HG03575 (cell line): ENCODE results near the gene NCAPG2.
"Not testable (repeated sequence)": the region's sequence is repeated elsewhere in the genome, so short reads cannot be mapped to it uniquely, and the experiment has no call there.

Source experiments
- ATAC-seq: cut with Tn5 transposase; IDR thresholded peaks from one replicate; pipeline ENCODE4 v1.9.1; 2021; ENCODE audit not compliant: unreplicated experiment, insufficient number of reproducible peaks, low FRiP score; ENCODE audit errors: extremely low read depth

The NCAPG2 gene

DNA sequence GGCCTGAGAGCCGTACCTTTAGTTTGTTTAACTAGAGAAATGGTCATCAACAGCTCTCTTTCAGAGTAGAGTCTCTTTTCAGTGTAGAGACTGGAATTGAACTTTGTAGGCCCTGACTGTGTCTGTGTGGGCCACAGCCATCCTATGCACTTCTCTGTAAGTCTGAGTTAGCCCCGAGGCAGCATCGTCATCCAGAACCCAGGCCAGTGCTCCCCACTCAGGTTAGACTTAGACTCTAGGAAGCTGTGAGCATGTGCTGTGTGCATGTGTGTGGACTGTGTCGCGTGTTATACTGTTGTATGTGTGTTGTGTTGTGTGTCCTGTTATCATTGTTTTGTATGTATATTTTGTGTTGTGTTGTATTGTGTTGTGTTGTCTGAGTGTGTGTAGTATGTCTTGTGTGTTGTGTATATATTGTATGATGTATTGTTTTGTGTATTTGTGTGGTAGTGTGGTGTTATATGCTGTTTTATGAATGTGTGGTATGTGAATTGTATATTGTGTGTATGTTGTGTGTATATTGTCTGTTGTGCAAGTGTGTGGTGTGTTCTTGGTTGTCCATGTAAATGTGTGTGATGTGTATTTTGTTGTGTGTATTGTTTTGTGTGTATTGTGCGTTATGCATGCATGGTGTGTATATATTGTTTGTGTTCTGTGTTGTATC is 18.1 kb upstream of the NCAPG2 start:
- no peak for ATAC-seq

DNA sequence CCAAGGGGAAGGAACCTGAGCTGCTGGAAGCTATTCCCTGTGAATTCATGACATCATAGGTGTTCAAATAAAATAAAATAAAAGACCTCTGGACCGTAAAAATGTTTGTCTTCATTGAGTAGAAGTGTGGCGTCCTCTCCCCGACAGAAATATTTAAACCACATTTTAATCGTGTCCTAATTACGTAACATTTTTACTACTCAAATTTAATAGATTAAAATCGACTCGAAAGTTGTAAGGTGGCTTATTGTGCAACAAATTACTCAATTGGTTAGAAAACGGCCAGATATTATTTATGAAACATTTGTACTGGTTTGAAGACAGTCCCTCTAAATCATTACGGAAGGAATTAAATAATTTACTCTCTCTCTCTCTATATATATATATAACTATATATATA is 15.5 kb upstream of the NCAPG2 start:
- ATAC-seq: no peak

DNA sequence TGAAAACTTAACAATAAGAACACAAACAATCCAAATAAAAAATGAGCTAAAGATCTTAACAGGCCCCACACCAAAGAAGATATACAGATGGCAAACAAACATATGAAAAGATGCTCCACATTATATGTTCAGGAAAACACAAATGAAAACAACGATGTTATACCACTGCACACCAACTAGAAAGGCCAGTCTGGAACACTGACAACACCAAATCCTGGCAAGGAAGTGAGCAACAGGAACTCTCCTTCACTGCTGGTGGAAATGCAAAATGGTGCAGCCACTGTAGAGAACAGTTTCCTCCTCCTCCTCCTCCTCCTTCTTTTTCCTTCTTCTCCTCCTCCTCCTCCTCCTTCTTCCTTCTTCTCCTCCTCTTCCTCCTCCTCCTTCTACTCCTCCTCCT is 12.2 kb upstream of the NCAPG2 start:
- no peak for ATAC-seq

DNA sequence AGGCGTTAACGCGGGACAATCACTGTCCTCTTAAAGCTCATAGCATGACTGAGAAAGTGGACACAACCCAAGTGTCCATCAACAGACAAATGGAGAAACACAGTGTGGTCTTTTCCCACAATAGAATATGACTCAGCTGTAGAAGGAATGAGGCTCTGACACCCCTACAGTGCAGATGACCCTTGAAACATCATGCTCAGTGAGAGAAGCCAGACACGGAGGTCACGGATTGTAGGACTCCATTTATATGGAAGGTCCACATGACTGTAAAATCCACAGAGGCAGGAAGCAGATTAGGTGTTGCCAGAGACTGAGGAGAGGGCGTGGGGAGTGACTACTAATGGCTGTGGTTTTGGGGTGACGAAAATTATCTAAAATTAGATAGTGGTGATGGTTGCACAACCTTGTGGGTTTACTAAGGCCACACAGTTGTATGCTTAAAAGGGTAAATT is 6.1 kb upstream of the NCAPG2 start:
- ATAC-seq: no peak

DNA sequence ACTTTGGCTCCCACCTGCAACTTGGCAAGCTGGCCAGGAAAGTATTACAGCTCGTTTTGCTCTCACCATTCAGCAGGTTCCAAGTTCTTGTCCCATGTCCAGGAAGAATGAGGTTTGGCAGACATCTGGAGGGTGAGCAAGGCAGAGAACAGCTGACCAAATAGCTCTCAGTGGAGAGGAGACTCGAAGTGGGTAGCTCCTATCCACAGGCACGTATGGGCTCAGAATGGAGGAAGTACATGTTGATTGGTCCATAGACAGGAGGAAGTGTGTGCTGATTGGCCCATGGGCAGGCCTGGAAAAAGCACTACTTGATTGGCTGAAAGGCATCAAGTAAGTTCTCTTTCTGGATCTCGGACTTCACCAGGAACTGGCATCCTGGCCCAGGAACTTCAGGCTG is 3.0 kb upstream of the NCAPG2 start:
- ATAC-seq: no peak

DNA sequence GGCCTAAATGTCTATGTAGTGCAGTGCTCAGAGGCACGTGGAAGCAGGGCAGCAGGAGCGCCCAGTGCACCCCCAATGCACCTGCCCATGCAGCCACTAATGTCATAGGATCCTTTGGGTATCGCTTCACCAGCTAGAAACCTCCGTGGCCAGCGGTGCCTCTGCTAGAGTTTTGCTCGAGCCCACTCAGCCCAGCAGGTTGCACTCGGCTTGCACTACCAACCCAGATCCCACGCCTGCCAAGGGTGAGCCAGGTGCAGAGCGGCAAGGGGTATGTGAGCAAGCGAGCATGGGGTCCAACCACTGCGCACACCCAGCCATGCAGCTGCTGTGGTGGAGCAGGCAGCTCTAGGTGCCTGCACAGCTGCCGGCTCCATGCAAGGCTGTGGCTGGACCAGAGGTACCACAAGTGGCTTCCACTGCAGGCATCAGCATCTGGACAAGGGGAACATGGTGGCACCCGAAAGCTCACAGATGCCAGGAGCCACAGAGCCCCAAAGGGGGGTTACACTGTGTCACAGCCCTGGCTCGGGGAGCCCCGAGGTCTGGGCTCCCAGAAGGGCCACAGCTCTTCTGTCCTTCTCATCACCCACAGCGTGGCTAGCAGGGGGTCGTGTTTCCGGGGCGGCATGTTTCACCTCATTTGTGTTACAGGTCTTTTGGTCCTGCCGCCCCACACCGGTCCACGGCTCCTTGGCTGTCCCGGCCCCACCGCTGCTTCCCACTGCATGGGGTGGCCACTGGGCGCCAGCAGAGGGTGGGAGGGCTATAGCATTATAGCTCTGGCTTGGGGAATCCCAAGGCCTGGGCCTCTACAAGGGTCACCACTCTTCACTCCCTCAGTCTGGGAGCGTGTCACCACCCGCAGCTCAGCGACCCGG is 2.3 kb upstream of the NCAPG2 start:
- no peak for ATAC-seq

DNA sequence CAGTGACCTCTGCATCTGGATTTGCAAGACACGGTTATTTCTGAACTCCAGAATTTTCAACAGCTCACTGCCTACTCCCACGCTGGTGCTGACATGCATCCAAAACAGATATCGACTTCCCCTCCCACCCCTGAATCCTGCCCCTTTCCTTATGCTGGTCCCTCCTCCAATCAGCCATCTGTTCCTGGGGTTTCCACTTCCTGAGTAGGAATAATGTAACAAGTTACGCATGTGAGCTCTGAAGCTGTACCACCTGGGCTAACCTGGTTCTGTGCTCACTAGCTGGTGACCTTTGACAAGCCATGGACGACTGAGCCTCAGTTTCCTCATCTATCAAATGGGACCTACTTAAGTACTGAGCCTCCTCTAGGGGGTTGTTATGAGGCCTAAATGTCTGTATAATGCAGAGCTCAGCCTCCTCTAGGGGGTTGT is 1.7 kb upstream of the NCAPG2 start:
- no peak for ATAC-seq

DNA sequence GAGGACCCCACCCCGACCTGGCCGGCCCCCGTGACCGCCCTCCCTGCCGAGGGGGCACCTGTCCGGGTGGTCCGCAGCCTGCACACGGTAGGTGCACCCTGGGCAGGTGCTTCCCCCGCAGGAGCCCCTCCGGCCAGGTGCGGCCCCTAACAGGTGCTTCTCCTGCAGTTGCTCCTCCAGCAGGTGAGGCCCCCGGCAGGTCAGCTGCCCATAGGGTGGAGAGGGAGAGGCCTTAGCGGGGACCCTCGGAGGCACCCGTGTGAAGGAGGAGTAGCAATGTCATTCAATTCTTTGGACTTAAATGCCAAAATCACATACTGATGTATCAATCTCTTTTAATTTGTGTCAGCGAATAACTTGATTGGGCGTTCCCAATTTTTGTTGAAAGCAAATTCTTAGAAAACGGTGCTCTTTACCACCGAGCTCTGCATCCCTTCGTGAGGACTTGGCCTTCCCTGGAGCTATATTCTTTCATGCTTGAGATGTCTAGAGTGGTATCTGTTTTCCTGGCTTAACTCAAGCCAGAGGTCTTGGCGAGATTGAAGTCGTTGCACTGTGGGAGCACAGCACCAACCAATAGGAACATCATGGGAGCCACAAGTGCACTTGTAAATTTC is 738 bp upstream of the NCAPG2 start:
- ATAC-seq: no peak

DNA sequence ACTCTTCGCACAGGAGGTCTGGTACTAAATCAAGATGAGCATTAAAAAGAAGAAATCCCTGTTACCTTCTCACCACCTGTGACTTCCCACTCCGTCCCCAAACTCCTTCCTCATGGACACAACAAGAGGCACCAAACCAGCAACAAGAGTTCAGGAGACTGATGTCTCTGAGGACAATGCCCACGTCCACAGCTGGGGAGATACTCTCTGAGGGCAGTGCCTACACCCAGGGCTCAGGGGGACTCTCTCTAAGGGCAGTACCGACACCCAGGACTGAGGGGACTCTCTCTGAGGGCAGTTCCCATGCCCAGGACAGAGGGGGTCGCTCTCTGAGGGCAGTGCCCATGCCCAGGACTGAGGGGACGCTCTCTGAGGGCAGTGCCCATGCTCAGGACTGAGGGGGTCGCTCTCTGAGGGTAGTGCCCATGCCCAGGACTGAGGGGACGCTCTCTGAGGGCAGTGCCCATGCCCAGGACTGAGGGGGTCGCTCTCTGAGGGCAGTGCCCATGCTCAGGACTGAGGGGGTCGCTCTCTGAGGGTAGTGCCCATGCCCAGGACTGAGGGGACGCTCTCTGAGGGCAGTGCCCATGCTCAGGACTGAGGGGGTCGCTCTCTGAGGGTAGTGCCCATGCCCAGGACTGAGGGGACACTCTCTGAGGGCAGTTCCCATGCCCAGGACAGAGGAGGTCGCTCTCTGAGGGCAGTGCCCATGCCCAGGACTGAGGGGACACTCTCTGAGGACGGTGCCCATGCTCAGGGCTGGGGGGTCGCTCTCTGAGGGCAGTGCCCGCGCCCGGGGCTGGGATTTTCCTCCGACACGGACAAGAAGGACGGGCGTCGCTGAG is 703 bp downstream of the NCAPG2 start:
- ATAC-seq: not testable (repeated sequence)

DNA sequence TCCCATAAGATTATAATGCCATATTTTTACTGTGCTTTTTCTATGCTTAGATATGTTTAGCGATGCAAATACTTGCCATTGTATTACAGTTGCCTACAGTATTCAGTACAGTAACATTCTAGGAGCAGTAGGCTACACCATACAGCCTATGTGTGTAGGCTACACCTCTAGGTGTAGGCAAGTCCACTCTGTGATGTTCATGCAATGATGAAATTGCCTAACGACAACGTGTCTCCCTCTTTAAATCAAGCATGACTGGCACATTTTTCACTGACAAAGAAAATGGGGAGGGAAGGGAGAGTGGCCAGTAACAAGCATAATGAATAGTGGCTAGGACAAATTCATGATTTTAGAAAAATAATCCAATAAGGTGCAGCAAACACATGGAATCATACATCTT is 1.7 kb downstream of the NCAPG2 start:
- ATAC-seq: no peak

DNA sequence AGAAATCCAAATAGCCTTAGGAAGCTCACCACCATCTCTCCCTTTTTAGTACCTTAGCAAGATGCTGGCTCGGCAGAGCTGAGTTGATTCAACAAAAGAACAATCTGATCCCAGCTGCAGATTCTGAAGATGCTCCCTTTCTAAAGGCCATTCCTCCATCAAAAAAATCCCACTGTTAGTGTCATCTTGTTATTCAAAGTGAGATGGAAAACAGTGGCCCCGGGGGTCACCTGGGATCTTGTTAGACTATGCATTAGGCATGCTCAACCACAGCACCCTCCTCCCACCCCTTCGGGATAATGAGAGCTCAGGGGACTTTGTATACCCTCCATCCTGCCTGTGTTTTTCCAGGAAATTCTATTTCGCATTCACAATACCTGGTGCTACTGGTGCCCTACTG is 2.4 kb downstream of the NCAPG2 start:
- no peak for ATAC-seq

DNA sequence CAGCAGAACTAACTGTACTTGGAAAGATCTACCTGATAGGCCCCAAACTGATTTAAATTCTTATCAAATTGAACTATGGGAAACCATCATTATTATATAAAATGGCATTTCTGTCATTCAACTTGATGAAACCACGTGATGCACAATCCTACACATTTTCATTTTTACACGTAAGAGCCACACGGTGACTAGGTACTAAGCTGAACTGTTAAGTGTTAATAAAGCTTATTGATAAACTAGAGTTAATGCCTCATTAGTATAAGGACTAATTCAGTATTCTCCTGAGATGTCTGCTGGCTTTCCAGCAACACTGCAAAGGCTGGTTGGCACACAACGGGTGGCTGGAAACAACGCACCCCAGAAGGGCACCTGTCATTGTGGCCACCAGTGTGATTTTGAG is 4.6 kb downstream of the NCAPG2 start:
- no peak for ATAC-seq

DNA sequence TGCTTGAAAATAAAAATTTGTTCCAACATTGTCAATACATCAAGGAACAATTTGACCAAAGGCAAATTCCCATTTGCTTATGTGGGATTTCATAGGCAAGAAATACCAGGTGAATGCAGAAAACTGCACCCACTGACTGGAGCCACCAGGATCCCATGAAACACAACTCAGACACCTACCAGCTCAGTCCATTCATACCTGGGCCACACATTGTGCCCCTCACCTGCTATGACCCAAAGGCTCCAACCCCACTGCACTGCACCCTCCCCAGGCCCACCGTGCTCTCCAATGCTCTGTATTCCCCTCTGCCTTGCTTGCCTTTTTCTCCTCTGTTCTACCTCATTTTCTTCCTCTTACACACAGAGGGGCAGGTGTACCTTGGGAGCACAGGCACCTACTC is 5.3 kb downstream of the NCAPG2 start:
- no peak for ATAC-seq

DNA sequence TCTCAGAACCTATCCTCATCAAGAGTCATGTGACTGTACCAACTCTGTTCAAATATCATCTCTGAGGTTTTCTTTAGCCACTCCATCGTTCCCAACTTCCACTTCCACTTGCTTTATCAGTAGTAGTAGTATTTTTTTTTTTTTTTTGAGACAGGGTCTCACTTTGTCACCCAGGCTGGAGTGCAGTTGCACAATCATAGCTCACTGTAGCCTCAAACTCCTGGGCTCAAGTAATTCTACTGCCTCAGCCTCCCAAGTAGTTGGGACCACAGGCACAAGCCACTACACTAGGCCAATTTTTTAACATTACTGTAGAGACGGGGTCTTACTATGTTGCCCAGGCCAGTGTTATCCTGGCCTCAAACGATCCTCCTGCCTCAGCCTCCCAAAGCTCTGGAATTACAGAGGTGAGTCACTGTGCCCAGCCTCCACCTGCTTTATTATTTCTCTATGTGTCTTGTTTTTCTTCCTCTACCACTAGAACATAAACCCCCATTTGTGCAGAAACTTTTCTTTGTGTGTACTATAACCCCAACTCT is 5.9 kb downstream of the NCAPG2 start:
- ATAC-seq: no peak

DNA sequence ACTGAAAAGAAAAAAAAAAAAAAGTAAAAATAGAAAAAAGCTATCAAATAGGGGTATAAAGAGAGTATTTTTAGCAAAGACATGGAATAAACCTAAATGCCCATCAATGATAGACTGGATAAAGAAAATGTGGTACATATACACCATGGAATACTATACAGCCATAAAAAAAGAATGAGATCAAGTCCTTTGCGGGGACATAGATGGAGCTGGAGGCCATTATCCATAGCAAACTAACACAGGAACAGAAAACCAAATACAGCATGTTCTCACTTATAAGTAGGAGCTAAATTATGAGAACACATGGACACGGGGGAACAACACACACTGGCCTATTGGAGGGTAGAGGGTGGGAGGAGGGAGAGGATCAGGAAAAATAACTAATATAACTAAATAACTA is 7.0 kb downstream of the NCAPG2 start:
- not testable (repeated sequence) for ATAC-seq

DNA sequence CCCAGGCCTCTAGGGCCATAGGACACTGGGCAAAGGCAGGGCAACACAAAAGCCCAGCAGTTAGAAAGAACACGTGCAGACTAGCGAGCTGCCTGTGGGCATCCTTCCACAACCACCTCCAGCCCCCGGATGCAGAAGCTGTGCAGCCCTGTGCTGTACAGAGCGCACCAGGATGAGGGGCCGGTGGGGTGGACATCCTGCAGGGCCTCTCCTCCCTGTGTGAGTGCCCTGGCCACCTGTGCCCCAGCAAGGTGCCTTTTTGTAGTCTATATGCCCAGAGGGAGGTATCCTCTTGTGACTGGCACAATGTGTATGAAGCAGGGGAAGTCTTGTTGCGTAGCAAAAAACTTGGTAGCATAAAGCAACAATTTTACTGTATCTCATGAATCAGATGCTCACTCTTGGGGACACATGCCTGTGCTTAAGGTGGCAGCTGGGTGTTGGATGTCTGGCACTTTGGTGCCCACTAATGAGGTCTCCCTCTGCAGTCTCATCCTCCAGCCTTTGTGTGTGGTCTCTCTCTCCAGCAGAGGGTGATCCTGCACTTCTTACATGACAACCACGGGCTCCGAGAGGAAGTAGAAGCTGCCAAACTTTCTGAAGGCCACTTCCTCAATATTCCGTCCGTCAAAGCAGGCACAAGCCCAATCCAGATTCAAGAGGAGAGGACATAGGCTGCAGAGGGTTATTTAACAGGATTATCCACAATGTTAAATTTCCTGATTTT is 8.7 kb downstream of the NCAPG2 start:
- no peak for ATAC-seq

DNA sequence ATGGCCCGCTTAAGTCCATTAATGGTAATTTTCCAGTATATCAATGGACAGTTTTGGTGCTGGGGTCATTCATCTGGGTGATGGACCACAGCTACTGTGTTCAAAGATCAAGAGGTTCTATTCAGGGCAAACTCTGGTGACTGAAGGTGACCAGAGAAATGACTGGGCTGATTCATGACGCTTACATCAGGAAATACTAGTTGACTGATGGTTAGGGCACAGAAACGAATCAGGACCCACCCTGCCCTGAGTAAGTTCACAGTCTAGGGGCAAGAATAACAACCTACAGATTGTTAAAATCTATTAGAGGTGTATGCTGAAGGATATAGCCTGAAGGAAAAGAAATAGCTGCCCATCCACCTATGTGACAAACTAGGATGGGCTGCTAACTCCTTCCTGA is 9.5 kb downstream of the NCAPG2 start:
- no peak for ATAC-seq

DNA sequence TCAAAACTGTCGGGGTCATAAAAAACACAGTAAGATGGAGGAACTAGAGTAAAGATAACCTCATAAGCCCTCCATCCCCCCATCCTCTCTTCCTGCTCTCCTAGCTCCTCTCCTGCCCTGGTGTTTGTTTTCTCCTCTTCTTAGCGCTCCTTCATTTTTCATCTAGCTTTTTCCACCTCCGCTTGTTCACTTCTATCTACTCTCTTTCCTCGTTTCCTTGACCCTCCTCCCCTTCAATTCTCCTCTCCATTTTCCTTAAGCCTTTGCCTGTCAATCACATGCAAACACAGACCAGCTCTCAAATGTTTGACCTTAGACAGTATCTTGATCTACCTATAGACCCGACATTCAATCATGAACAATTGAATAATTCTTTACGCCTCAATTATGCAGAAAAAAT is 10.0 kb downstream of the NCAPG2 start:
- ATAC-seq: no peak
